ENCODE data around the gene CHFR.
"Not testable (repeated sequence)": the region's sequence is repeated elsewhere in the genome, so short reads cannot be mapped to it uniquely, and the experiment has no call there.

Gene CHFR

GRCh38 chr12:132856581-132856980 lies 30.8 kb downstream of the CHFR start:
- DNase-seq (ENCODE audit: extremely low read depth, low read depth), result no peak
- no peak for TF ChIP-seq CTCF (IDR thresholded peaks at IDR 0.05; ENCODE audit: low read depth, low read length)

- not testable (repeated sequence) for DNase-seq (ENCODE audit: extremely low read depth, low read depth)
These were observed 32.2 kb downstream of the CHFR start for GRCh38 chr12:132855211-132855610.

- TF ChIP-seq CTCF (IDR thresholded peaks at IDR 0.05; ENCODE audit: low read depth, low read length), result no peak
- no peak for DNase-seq (ENCODE audit: extremely low read depth, low read depth)
These were observed 33.9 kb downstream of the CHFR start for GRCh38 chr12:132853285-132854092.

- TF ChIP-seq CTCF (IDR thresholded peaks at IDR 0.05; ENCODE audit: low read depth, low read length), result no peak
- no peak for DNase-seq (ENCODE audit: extremely low read depth, low read depth)
These were observed 34.9 kb downstream of the CHFR start for GRCh38 chr12:132852496-132852895.

- TF ChIP-seq CTCF (IDR thresholded peaks at IDR 0.05; ENCODE audit: low read depth, low read length), result no peak
- DNase-seq (ENCODE audit: extremely low read depth, low read depth), result no peak
These were observed 35.9 kb downstream of the CHFR start for GRCh38 chr12:132851465-132851864.

GRCh38 chr12:132850291-132850690 lies 37.1 kb downstream of the CHFR start:
- no peak for TF ChIP-seq CTCF (IDR thresholded peaks at IDR 0.05; ENCODE audit: low read depth, low read length)
- no peak for DNase-seq (ENCODE audit: extremely low read depth, low read depth)

GRCh38 chr12:132848521-132848920 lies 38.9 kb downstream of the CHFR start:
- TF ChIP-seq CTCF (IDR thresholded peaks at IDR 0.05; ENCODE audit: low read depth, low read length), result no peak

More at GRCh38 chr12:132848521-132848920, 38.9 kb downstream of the CHFR start:
- DNase-seq (ENCODE audit: extremely low read depth, low read depth), result no peak
